D721Med (cell line): Measurements from ENCODE around the gene ZNF76.

Source experiments
- DNase-seq: peaks from one replicate; pipeline ENCODE4 v3.0.0; 2011; ENCODE audit warnings: low spot score; ENCODE audit not compliant: insufficient read length
- FAIRE-seq: peaks from 2 replicates; lab custom pipeline; 2011; peaks lifted over from hg19 to GRCh38; lab: Jason Lieb, UNC
- TF ChIP-seq, protein P1 (sequence below): IDR thresholded peaks from 2 replicates; pipeline ENCODE4 v1.5.1; 2012; ENCODE audit warnings: mild to moderate bottlenecking, control low read depth; ENCODE audit not compliant: insufficient read depth; ENCODE audit errors: missing control alignments

Gene ZNF76

DNA sequence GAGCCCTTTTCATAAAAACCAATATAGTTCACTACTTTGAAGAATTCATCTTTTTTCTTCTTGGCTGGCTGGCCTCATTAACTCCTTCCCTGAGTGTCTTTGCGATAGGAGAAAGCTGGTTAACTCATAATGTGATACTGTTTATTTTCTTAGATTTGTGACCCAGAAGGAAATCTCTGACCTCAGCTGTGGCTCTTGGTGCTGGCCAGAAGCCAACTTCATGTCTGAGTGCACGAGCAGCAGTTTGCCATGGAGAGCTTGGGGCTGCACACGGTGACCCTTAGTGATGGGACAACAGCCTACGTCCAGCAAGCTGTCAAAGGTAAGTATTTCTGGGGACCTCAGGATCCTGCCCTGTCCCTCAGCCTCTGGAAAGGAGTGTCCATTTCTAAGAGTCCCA, 21.4 kb downstream of the ZNF76 start:
- TF ChIP-seq, protein P1, sequence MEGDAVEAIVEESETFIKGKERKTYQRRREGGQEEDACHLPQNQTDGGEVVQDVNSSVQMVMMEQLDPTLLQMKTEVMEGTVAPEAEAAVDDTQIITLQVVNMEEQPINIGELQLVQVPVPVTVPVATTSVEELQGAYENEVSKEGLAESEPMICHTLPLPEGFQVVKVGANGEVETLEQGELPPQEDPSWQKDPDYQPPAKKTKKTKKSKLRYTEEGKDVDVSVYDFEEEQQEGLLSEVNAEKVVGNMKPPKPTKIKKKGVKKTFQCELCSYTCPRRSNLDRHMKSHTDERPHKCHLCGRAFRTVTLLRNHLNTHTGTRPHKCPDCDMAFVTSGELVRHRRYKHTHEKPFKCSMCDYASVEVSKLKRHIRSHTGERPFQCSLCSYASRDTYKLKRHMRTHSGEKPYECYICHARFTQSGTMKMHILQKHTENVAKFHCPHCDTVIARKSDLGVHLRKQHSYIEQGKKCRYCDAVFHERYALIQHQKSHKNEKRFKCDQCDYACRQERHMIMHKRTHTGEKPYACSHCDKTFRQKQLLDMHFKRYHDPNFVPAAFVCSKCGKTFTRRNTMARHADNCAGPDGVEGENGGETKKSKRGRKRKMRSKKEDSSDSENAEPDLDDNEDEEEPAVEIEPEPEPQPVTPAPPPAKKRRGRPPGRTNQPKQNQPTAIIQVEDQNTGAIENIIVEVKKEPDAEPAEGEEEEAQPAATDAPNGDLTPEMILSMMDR = no peak
- DNase-seq (no peak), FAIRE-seq (no peak)

DNA sequence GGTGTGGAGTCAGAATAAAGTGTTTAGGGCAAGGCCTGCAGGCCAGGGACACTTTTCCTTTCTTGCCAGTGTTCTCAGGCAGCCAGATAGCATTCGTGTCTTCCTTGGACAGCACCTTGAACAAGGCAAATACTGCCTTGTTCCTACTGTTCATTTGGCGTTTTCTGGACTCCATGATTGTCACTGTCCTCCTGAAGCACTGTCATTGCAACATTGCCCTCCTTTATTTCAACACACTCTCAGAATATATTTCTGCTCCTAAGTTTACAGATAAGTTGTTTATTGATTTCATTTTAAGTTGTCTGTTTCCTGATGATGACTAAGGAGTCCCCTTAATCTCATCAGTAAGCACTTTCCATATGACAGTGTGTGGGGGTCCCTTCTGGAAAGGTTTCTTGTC, 22.9 kb downstream of the ZNF76 start:
- no peak for DNase-seq
- TF ChIP-seq, protein P1 = no peak
- no peak for FAIRE-seq

DNA sequence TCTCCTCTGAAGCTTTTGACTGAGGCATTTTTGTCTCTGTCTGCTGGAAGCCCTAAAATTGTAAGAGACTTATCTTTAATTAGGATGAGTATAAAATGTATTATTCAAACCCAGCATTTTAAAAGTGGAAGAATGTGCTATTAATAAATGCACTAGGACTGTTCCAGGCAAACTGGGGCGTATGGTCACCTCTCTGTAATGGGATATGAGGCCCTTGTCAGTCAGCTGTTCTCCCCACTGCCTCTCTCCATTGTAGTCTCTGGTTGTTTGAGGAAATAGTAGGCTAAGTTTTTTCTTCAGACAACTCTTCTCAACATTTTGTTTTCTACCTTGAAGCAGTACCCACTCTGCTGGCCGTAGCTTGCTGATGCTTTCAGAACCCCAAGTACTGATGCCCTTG, 23.8 kb downstream of the ZNF76 start:
- FAIRE-seq = no peak
- no peak for DNase-seq

DNA sequence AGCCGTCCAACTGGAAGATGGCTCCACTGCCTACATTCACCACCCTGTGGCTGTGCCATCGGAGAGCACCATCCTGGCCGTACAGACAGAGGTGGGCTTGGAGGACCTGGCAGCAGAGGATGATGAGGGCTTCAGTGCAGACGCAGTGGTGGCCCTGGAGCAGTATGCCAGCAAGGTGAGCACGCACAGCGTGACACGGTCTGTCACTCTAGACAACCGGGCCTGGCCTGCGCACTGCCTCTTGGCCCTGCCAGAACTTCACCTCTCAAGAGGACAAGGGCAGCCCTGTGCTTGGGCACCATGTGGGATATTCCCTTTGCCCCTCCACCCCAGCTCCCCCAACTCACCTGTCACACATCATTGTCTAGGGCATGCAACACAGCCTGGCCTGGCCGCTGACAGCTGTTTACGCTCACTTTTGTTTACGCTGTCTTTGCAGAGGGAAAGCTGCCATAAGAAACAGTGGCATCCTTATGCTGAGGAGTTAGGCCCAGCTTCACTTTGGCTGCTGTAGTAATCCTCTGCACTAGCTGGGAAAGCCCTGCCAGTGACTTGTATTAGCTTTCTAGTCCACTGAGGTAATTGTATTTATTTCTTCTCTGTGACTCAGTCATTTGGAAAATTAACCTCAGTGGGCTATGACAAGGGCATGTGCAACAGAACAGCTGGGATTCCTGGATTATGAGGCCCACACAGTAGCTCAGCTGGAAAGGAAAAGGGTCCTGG, 28.3 kb downstream of the ZNF76 start:
- DNase-seq = no peak
- FAIRE-seq = no peak
- TF ChIP-seq, protein P1 = no peak

More for the DNA sequence above, 23.8 kb downstream of the ZNF76 start:
- TF ChIP-seq, protein P1 = no peak

DNA sequence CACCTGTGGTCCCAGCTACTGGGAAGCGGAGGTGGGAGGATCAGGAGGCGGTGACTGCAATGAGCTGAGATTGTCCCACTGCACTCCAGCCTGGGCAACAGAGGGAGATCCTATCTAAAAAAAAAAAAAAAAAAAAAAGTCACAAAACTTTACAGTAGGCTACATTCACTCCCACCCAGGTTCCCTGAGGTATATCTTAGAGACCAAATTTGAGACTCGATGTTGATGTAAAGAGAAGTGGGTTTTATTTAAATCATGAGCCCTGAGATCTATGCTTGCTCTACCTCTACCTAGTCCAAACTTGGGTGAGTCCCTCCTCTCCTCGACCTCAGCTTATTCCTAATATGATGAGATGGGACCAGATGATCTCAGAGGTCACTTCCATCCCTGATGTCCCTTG, 29.3 kb downstream of the ZNF76 start:
- FAIRE-seq = no peak
- no peak for DNase-seq
- TF ChIP-seq, protein P1 = no peak

DNA sequence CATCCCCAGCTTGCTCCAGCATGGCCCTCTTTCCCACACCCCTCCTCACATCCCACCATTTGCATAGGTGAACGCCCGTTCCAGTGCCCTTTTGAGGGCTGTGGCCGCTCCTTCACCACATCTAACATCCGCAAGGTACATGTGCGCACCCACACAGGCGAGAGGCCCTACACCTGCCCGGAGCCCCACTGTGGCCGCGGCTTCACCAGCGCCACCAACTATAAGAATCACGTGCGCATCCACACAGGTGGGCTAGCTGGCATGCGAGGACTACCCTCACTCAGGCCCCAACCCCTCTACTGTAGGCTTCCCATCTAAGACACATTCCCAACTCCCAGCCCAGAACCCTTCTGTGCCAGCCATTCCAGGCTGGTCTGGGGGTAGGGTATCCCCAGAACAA, 32.0 kb downstream of the ZNF76 start:
- FAIRE-seq (no peak), DNase-seq (no peak)
- TF ChIP-seq, protein P1 = no peak

DNA sequence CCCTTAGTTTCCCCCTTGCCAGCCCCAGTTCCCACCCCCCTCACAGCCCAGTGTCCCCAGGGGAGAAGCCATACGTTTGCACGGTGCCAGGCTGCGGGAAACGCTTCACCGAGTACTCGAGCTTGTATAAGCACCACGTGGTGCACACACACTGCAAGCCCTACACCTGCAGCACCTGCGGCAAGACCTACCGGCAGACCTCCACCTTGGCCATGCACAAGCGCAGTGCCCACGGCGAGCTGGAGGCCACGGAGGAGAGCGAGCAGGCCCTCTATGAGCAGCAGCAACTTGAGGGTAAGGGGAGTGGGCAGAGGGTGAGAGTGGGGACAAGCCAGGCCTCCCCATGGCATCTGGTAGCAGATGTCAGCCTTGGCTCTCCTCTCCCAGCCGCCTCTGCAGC, 33.0 kb downstream of the ZNF76 start:
- TF ChIP-seq, protein P1 = no peak
- FAIRE-seq (no peak), DNase-seq (no peak)
